Muscle of leg (tissue), 11 donors: Measurements from ENCODE around the gene EPB41. TPM values are rescaled to one million over a fixed set of nuclear protein-coding genes. Genes with fewer than 3 reads are reported as not detected.
"Not testable (repeated sequence)": the region's sequence is repeated elsewhere in the genome, so short reads cannot be mapped to it uniquely, and the experiment has no call there.

ENCODE experiments used
- DNase-seq: peaks from one replicate; pipeline ENCODE4 v3.0.0; 2013
- H3K27ac ChIP-seq: one replicate; pipeline ENCODE4 v1.5.1; 2013; ENCODE audit warnings: mild to moderate bottlenecking, low read length, control low read depth
- H3K27me3 ChIP-seq: one replicate; pipeline ENCODE4 v1.6.1; 2013; ENCODE audit warnings: low read length; ENCODE audit not compliant: control insufficient read depth, insufficient read depth
- H3K36me3 ChIP-seq: one replicate; pipeline ENCODE4 v1.6.1; 2013; ENCODE audit warnings: low read length; ENCODE audit not compliant: control insufficient read depth, insufficient read depth
- H3K4me1 ChIP-seq: one replicate; pipeline ENCODE4 v1.6.1; 2013; ENCODE audit warnings: low read length; ENCODE audit not compliant: control insufficient read depth, insufficient read depth
- H3K4me3 ChIP-seq: one replicate; pipeline ENCODE4 v1.5.1; 2013; ENCODE audit warnings: low read length, control low read depth
- H3K9me3 ChIP-seq: replicated peaks from 2 replicates; pipeline ENCODE4 v1.6.1; 2013; ENCODE audit warnings: low read depth, low read length; ENCODE audit not compliant: control insufficient read depth
- WGBS: methylation state at CpG from one replicate; pipeline ENCODE4 v1.1.5; 2013; ENCODE audit warnings: missing lambda C conversion rate; ENCODE audit not compliant: insufficient coverage; 5-methylcytosine and 5-hydroxymethylcytosine counted together
- polyA plus RNA-seq, 8 donors: library from polyadenylated mRNA; unstranded; fragments of 120-200 nt; gene quantifications; one replicate each; pipeline versions ENCODE4 v1.2.1 to v1.2.3, GENCODE V29; 2013; ENCODE audit warnings: inconsistent platforms in 1 of 8, low replicate concordance in 1 of 8; ENCODE audit not compliant: insufficient read length in 8 of 8, insufficient read depth in 1 of 8
- total RNA-seq: library from RNA; stranded (reverse); fragments of 120-200 nt; gene quantifications from one replicate; pipeline ENCODE4 v1.2.4, GENCODE V29; 2013

Gene EPB41
- total and polyA plus RNA-seq, 9 donors: 7.2 to 14.3 (median 9.5) TPM

GRCh38 chr1:29124366-29125236 lies 210.2 kb downstream of the EPB41 start:
- peak; percentile 97 for DNase-seq
- peaks cover 64% of the 10 kb centered on the region for H3K27me3 ChIP-seq
- peak overlapping the region; percentile 76 for H3K4me3 ChIP-seq
- H3K4me1 ChIP-seq: peaks cover 35% of the 10 kb centered on the region
- peak overlapping the region; percentile 99 for H3K27ac ChIP-seq
- no peaks in the 10 kb centered on the region for H3K9me3 ChIP-seq
- H3K36me3 ChIP-seq: no peaks in the 10 kb centered on the region
- 2% methylated on average over 76 of the region's 85 CpGs for WGBS

GRCh38 chr1:29125237-29125641 lies 210.9 kb downstream of the EPB41 start:
- H3K4me3 ChIP-seq: peak overlapping the region; percentile 76
- peaks cover 61% of the 10 kb centered on the region for H3K27me3 ChIP-seq
- WGBS: 27% methylated on average over 14 of the region's 14 CpGs
- peaks cover 35% of the 10 kb centered on the region for H3K4me1 ChIP-seq
- DNase-seq: peak; percentile 46
- H3K36me3 ChIP-seq: no peaks in the 10 kb centered on the region
- H3K27ac ChIP-seq: peak overlapping the region; percentile 99
- H3K9me3 ChIP-seq: no peaks in the 10 kb centered on the region

GRCh38 chr1:29125788-29126187 lies 211.4 kb downstream of the EPB41 start:
- H3K27ac ChIP-seq: peak overlapping the region; percentile 99
- H3K36me3 ChIP-seq: no peaks in the 10 kb centered on the region
- H3K9me3 ChIP-seq: no peaks in the 10 kb centered on the region
- H3K4me3 ChIP-seq: no peak overlapping the region
- no peak for DNase-seq
- 49% methylated on average over 5 of the region's 6 CpGs for WGBS
- peaks cover 55% of the 10 kb centered on the region for H3K27me3 ChIP-seq
- H3K4me1 ChIP-seq: peaks cover 32% of the 10 kb centered on the region

GRCh38 chr1:29126198-29126597 lies 211.8 kb downstream of the EPB41 start:
- H3K4me1 ChIP-seq: peaks cover 28% of the 10 kb centered on the region
- DNase-seq: no peak
- peaks cover 51% of the 10 kb centered on the region for H3K27me3 ChIP-seq
- 96% methylated on average over 3 of the region's 6 CpGs for WGBS
- no peaks in the 10 kb centered on the region for H3K9me3 ChIP-seq
- no peaks in the 10 kb centered on the region for H3K36me3 ChIP-seq
- no peak overlapping the region for H3K4me3 ChIP-seq
- no peak overlapping the region for H3K27ac ChIP-seq

GRCh38 chr1:29128739-29129138 lies 214.4 kb downstream of the EPB41 start:
- no peak overlapping the region for H3K27ac ChIP-seq
- H3K4me3 ChIP-seq: no peak overlapping the region
- peaks cover 32% of the 10 kb centered on the region for H3K27me3 ChIP-seq
- H3K9me3 ChIP-seq: no peaks in the 10 kb centered on the region
- peaks cover 16% of the 10 kb centered on the region for H3K4me1 ChIP-seq
- DNase-seq: no peak
- H3K36me3 ChIP-seq: no peaks in the 10 kb centered on the region
- 83% methylated on average over 3 of the region's 6 CpGs for WGBS

GRCh38 chr1:29129916-29130315 lies 215.5 kb downstream of the EPB41 start:
- Histone ChIP-seq H3K27ac (no peak overlapping the region), H3K9me3 (no peaks in the 10 kb centered on the region), H3K4me1 (peaks cover 10% of the 10 kb centered on the region), H3K4me3 (no peak overlapping the region), H3K36me3 (no peaks in the 10 kb centered on the region), H3K27me3 (peaks cover 26% of the 10 kb centered on the region)
- no peak for DNase-seq
- 75% methylated on average over 4 of the region's 5 CpGs for WGBS

- not testable (repeated sequence) for DNase-seq, H3K36me3 ChIP-seq, H3K4me3 ChIP-seq, H3K27ac ChIP-seq, H3K4me1 ChIP-seq, H3K9me3 ChIP-seq
- peaks cover 16% of the 10 kb centered on the region for H3K27me3 ChIP-seq
- WGBS: 81% methylated on average over 14 of the region's 29 CpGs
Measured at GRCh38 chr1:29131056-29131455, 216.7 kb downstream of the EPB41 start.

DNA sequence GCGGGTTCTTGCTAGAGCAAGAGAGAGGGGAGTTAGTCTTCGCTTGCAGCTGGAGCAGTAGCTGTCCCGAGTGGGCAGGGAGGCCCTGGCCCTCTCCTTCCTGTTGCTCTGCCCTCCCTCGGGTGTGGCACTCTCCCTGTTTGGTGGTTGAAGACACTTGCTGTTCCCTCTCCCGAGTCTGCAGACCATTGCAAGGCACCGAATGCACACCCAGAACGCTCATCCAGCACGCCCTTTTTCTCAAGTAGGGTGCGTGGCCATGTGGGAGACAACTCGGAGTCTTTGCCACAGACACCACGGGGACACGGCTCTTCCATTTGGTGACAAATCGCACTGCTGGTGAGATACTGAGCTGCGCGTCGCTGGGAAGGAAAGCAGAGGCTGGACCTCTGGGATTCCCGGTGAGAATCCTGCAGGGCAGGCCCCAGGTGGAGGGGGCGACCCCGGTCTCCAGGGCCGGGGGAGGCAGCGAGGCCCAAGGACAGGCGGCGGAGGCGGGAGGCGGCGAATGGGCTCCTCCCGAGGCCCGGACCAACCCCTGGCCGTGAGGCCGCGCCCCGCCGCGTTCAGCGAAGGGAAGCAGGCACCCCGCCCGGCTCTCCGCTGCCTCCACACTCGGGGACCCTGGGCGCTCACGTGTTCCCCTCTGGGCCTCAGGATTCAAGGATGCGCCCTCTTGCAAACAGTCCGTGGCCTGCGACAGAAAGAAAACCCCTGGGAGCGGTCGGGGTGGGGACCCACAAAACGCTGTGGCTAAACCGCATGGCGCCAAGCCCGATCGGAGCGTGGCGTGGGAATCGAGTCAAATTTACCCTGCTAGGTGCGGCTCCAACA lies 219.7 kb downstream of the EPB41 start:
- no peak for DNase-seq
- WGBS: 68% methylated on average over 52 of the region's 55 CpGs
- peaks cover 11% of the 10 kb centered on the region for H3K27me3 ChIP-seq
- H3K9me3 ChIP-seq: no peaks in the 10 kb centered on the region
- no peaks in the 10 kb centered on the region for H3K36me3 ChIP-seq
- H3K4me3 ChIP-seq: no peak overlapping the region
- no peak overlapping the region for H3K27ac ChIP-seq
- H3K4me1 ChIP-seq: peaks cover 6% of the 10 kb centered on the region

GRCh38 chr1:29134695-29135028 lies 220.3 kb downstream of the EPB41 start:
- Histone ChIP-seq H3K4me1 (peaks cover 6% of the 10 kb centered on the region), H3K27ac (no peak overlapping the region), H3K27me3 (peaks cover 11% of the 10 kb centered on the region), H3K4me3 (no peak overlapping the region), H3K9me3 (no peaks in the 10 kb centered on the region), H3K36me3 (no peaks in the 10 kb centered on the region)
- no peak for DNase-seq
- WGBS: 52% methylated on average over 10 of the region's 10 CpGs

DNA sequence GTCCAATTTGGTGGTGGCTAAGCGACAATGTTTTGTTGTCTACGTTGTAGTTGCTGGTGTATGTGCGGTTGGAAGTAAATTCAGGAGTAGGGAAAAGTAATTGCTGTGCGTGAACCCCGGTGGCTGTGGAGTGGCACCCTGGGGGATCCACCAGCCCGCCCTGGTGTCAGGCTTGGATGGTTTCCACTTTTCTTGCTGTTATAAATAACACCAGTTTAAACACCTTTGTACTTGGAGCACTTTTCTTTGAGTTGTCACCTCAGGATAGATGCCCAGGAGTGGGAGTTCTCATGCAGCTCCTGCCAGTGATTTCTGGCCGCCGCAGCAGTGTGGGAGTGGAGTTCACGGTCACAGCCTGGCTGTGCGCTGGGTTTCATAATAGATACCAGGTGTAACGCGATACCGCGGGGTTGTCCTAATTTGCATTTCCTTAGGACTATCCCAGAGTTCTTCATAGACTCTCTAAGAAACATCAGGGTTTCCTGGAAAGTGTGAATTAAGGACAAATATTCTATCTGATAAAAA lies 222.1 kb downstream of the EPB41 start:
- no peak overlapping the region for H3K4me3 ChIP-seq
- peaks cover 11% of the 10 kb centered on the region for H3K27me3 ChIP-seq
- peak; percentile 66 for DNase-seq
- peaks cover 6% of the 10 kb centered on the region for H3K4me1 ChIP-seq
- H3K27ac ChIP-seq: no peak overlapping the region
- H3K9me3 ChIP-seq: no peaks in the 10 kb centered on the region
- H3K36me3 ChIP-seq: no peaks in the 10 kb centered on the region
- WGBS: 29% methylated on average over 7 of the region's 14 CpGs
